Measurements from ENCODE around the gene NR1H3. TPM values are rescaled to one million over a fixed set of nuclear protein-coding genes. Genes with fewer than 3 reads are reported as not detected.

Gene NR1H3
- total and polyA plus RNA-seq, 9 donors, result 18.0 to 39.7 (median 27.3) TPM

DNA sequence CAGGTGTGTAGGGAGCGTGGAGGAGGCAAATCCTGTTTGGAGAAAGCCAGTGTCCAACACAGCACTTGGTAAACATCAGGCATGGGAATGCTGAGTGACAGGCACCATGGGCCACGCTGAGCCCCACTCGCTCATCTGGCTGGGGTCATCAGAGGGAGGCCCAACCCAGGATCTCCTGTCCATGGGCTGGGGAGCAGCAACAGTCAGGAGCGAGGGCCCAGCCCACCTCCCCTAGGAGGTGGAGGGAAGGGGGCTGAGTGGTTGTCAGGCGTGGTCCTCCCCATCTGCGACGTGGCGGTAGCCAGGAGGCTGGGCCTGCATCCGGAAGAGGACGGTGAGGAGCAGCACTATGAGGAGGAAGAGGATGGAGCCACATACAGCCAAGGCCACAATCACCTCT, 17.9 kb upstream of the NR1H3 start:
- 83 to 87% (median 86%) methylated on average over 10 of the region's 10 CpGs for WGBS, 3 donors
- intact Hi-C loops (cut with DNase I), result no loop called here

DNA sequence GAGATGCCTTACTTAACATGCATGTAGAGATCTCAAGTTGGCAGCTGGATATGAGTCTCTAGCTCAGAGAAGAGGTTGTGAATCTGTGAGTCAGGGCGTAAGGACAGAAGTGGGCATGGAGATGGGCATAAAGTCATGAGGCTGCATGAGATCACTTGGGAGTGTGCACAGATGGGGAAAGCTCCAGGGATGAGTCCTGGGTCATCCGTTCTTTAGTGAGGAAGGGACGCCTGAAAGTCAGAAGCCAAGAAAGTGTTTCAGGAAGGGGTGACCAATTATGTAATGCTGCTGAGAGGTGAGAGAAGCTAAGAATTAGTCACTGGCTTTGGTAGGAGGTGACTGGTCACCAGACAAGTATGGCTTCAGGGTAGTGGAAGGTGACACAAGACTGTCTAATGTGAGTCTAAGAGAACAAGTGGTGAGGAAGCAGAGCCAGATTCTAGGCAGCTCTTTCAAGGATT, 15.9 kb upstream of the NR1H3 start:
- DNase-seq, result no peak
- no peaks in the 10 kb centered on the region for H3K9me3 ChIP-seq
- no peak overlapping the region for H3K4me3 ChIP-seq
- no peaks in the 10 kb centered on the region for H3K27me3 ChIP-seq
- no peak overlapping the region for H3K27ac ChIP-seq
- intact Hi-C loops (cut with DNase I), result no loop called here
- TF ChIP-seq, protein P1, sequence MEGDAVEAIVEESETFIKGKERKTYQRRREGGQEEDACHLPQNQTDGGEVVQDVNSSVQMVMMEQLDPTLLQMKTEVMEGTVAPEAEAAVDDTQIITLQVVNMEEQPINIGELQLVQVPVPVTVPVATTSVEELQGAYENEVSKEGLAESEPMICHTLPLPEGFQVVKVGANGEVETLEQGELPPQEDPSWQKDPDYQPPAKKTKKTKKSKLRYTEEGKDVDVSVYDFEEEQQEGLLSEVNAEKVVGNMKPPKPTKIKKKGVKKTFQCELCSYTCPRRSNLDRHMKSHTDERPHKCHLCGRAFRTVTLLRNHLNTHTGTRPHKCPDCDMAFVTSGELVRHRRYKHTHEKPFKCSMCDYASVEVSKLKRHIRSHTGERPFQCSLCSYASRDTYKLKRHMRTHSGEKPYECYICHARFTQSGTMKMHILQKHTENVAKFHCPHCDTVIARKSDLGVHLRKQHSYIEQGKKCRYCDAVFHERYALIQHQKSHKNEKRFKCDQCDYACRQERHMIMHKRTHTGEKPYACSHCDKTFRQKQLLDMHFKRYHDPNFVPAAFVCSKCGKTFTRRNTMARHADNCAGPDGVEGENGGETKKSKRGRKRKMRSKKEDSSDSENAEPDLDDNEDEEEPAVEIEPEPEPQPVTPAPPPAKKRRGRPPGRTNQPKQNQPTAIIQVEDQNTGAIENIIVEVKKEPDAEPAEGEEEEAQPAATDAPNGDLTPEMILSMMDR (IDR thresholded peaks at IDR 0.05), result no peak
- WGBS, 3 donors, result 90 to 93% (median 92%) methylated on average over 3 of the region's 3 CpGs
- no peaks in the 10 kb centered on the region for H3K4me1 ChIP-seq (ENCODE audit: insufficient read depth)
- H3K36me3 ChIP-seq, result no peaks in the 10 kb centered on the region

More for the DNA sequence above, 17.9 kb upstream of the NR1H3 start:
- no peak for DNase-seq
- H3K27me3 ChIP-seq, result no peaks in the 10 kb centered on the region
- TF ChIP-seq POLR2A (IDR thresholded peaks at IDR 0.05) (no peak), EP300 (IDR thresholded peaks at IDR 0.05) (no peak)
- TF ChIP-seq, protein P1 (IDR thresholded peaks at IDR 0.05), result no peak
- H3K9me3 ChIP-seq, result no peaks in the 10 kb centered on the region
- no peak overlapping the region for H3K4me3 ChIP-seq
- no peaks in the 10 kb centered on the region for H3K36me3 ChIP-seq
- no peaks in the 10 kb centered on the region for H3K4me1 ChIP-seq (ENCODE audit: insufficient read depth)
- no peak overlapping the region for H3K27ac ChIP-seq

DNA sequence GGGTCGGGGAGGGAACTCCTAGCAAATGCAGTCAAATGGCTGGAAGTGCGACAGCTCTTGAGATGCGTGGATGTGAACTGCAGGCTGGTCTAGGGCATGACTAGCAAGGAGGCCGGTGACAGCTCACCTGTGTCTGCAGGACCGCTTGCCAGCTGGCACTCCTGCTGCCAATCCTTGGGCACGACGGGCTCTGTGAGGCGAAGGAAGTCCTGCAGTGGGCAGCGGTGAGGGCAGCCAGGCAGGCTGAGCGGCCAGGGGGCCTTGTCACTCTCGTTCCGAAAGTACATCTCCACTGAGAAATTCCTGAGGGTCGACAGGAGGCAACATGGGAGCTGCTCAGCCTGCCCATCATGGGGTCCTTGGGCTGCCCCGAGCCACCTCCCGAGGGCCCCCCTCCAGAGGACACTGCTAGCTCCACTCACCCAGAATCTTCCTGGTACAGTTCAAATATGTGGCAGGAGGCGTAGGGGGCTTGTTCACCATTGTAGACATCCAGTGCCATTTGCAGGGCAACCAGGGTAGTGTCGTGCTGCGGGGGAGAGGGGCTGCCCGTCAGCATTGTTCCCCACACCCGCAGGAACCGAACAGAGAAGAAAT, 15.1 kb upstream of the NR1H3 start:
- H3K9me3 ChIP-seq, result no peaks in the 10 kb centered on the region
- no peaks in the 10 kb centered on the region for H3K27me3 ChIP-seq
- intact Hi-C loops (cut with DNase I), result no loop called here
- H3K4me3 ChIP-seq, result no peak overlapping the region
- 85 to 95% (median 89%) methylated on average over 21 of the region's 21 CpGs for WGBS, 3 donors
- no peak overlapping the region for H3K27ac ChIP-seq
- no peaks in the 10 kb centered on the region for H3K36me3 ChIP-seq
- TF ChIP-seq, protein P1 (IDR thresholded peaks at IDR 0.05), result no peak
- no peak for TF ChIP-seq EP300 (IDR thresholded peaks at IDR 0.05)
- no peak for TF ChIP-seq POLR2A (IDR thresholded peaks at IDR 0.05)
- no peak for DNase-seq
- peaks cover 2% of the 10 kb centered on the region for H3K4me1 ChIP-seq (ENCODE audit: insufficient read depth)

DNA sequence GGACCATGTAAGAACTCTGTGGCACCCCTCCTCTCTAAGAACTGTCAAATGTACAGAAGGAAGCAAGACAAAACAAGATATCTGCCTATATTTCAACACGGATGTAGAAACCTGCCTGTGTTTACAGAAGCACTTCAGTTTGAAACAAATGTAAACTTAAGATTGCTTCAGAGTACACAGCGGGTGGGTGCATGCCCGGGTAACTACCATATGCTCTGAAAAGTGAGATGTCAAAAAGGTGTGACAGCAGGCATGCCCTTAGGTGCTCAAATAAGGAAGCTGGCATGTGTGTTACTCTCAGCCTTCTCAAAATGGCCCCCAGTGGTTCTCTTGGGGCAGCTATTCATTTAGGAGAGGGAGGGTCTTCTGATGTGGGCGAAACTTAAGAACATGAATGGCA, 14.3 kb upstream of the NR1H3 start:
- TF ChIP-seq POLR2A (IDR thresholded peaks at IDR 0.05) (no peak), EP300 (IDR thresholded peaks at IDR 0.05) (no peak)
- TF ChIP-seq, protein P1 (IDR thresholded peaks at IDR 0.05), result no peak
- intact Hi-C loops (cut with DNase I), result no loop called here
- Histone ChIP-seq H3K27ac (no peak overlapping the region), H3K27me3 (no peaks in the 10 kb centered on the region), H3K4me3 (no peak overlapping the region), H3K4me1 (ENCODE audit: insufficient read depth) (peaks cover 7% of the 10 kb centered on the region), H3K9me3 (no peaks in the 10 kb centered on the region), H3K36me3 (no peaks in the 10 kb centered on the region)
- DNase-seq, result no peak
- 79 to 86% (median 80%) methylated on average over 4 of the region's 4 CpGs for WGBS, 3 donors
